ENCODE results near the gene PID1. TPM values are rescaled to one million over a fixed set of nuclear protein-coding genes. Genes with fewer than 3 reads are reported as not detected.

The PID1 gene
- polyA plus RNA-seq, 1 of the 3 experiments (the other 2 are of a cell fraction), result 0.16 TPM

DNA sequence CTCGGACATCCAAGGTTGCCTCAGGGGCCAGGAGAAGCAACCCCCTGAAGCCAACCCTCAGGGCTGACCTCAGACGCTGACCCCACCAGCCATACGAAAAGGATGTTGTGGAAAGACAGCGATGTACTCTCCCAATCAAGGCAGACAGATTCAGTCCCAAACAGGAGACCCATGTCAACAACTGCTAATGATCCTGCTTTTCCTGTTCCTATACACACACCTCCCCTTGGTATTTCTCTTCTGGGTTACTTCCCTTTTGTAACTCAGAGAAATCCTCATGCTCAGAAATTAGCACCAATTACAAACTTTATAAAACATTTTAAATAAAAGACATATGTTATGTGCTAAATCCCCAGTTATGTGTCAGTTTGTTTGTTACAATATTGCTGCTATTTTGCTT lies 120.8 kb downstream of the PID1 start:
- no peaks in the 10 kb centered on the region for H3K36me3 ChIP-seq (replicated peaks in 1 of 2; ENCODE audit: control insufficient read depth in 1 of 2, insufficient read depth in 2 of 2, low read length in 1 of 2)
- WGBS (ENCODE audit: low lambda C conversion rate), result 32% methylated on average over 4 of the region's 4 CpGs
- H3F3A ChIP-seq (replicated peaks; ENCODE audit: insufficient read depth), result no peaks in the 10 kb centered on the region
- no peak for TF ChIP-seq SIN3A (IDR thresholded peaks at IDR 0.05; ENCODE audit: borderline replicate concordance, low read depth, low read length)
- TF ChIP-seq CHD2 (IDR thresholded peaks at IDR 0.05; ENCODE audit: low read length, partially characterized antibody), result no peak
- TF ChIP-seq JUND (IDR thresholded peaks at IDR 0.05), result no peak
- no peak for TF ChIP-seq SMC3 (IDR thresholded peaks at IDR 0.05; ENCODE audit: low read depth, low read length)
- no peak for TF ChIP-seq ELF1 (IDR thresholded peaks at IDR 0.05)
- TF ChIP-seq, protein P1, sequence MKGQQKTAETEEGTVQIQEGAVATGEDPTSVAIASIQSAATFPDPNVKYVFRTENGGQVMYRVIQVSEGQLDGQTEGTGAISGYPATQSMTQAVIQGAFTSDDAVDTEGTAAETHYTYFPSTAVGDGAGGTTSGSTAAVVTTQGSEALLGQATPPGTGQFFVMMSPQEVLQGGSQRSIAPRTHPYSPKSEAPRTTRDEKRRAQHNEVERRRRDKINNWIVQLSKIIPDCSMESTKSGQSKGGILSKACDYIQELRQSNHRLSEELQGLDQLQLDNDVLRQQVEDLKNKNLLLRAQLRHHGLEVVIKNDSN (IDR thresholded peaks at IDR 0.05; ENCODE audit: borderline replicate concordance, low read depth), result no peak
- TF ChIP-seq EZH2phosphoT487 (IDR thresholded peaks at IDR 0.05; ENCODE audit: borderline replicate concordance, low read depth), result no peak
- no peak for TF ChIP-seq RFX5 (IDR thresholded peaks at IDR 0.05; ENCODE audit: low read length)
- no peak for TF ChIP-seq GABPA (IDR thresholded peaks at IDR 0.05; ENCODE audit: low read depth)
- no peak for TF ChIP-seq TAF1 (IDR thresholded peaks at IDR 0.05; ENCODE audit: borderline replicate concordance, low read depth, low read length)
- no peak for TF ChIP-seq EP300 (IDR thresholded peaks at IDR 0.05; ENCODE audit: borderline replicate concordance in 1 of 2, low read depth in 1 of 2, low read length in 1 of 2)
- no peak for TF ChIP-seq RAD21 (IDR thresholded peaks at IDR 0.05; ENCODE audit: low read length)
- TF ChIP-seq, protein P2, sequence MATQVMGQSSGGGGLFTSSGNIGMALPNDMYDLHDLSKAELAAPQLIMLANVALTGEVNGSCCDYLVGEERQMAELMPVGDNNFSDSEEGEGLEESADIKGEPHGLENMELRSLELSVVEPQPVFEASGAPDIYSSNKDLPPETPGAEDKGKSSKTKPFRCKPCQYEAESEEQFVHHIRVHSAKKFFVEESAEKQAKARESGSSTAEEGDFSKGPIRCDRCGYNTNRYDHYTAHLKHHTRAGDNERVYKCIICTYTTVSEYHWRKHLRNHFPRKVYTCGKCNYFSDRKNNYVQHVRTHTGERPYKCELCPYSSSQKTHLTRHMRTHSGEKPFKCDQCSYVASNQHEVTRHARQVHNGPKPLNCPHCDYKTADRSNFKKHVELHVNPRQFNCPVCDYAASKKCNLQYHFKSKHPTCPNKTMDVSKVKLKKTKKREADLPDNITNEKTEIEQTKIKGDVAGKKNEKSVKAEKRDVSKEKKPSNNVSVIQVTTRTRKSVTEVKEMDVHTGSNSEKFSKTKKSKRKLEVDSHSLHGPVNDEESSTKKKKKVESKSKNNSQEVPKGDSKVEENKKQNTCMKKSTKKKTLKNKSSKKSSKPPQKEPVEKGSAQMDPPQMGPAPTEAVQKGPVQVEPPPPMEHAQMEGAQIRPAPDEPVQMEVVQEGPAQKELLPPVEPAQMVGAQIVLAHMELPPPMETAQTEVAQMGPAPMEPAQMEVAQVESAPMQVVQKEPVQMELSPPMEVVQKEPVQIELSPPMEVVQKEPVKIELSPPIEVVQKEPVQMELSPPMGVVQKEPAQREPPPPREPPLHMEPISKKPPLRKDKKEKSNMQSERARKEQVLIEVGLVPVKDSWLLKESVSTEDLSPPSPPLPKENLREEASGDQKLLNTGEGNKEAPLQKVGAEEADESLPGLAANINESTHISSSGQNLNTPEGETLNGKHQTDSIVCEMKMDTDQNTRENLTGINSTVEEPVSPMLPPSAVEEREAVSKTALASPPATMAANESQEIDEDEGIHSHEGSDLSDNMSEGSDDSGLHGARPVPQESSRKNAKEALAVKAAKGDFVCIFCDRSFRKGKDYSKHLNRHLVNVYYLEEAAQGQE (IDR thresholded peaks at IDR 0.05; ENCODE audit: low read depth, low read length), result no peak
- TF ChIP-seq, protein P3, sequence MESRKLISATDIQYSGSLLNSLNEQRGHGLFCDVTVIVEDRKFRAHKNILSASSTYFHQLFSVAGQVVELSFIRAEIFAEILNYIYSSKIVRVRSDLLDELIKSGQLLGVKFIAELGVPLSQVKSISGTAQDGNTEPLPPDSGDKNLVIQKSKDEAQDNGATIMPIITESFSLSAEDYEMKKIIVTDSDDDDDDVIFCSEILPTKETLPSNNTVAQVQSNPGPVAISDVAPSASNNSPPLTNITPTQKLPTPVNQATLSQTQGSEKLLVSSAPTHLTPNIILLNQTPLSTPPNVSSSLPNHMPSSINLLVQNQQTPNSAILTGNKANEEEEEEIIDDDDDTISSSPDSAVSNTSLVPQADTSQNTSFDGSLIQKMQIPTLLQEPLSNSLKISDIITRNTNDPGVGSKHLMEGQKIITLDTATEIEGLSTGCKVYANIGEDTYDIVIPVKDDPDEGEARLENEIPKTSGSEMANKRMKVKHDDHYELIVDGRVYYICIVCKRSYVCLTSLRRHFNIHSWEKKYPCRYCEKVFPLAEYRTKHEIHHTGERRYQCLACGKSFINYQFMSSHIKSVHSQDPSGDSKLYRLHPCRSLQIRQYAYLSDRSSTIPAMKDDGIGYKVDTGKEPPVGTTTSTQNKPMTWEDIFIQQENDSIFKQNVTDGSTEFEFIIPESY (IDR thresholded peaks at IDR 0.05; ENCODE audit: borderline replicate concordance, low read depth), result no peak
- no peak for TF ChIP-seq RCOR1 (IDR thresholded peaks at IDR 0.05; ENCODE audit: low read length)
- H3K9me3 ChIP-seq, result no peaks in the 10 kb centered on the region
- H3K4me2 ChIP-seq, result no peak overlapping the region
- H3K27me3 ChIP-seq (ENCODE audit: insufficient read depth), result no peaks in the 10 kb centered on the region
- no peaks in the 10 kb centered on the region for H3K9me2 ChIP-seq
- ChIA-PET POLR2A (no interaction called here), CTCF (interaction anchor here (1.3 kb wide), 1 partner anchor 19 kb away, joined by 3 read pairs; no protein-coding TSS in a partner anchor)
- no peaks in the 10 kb centered on the region for H3K79me2 ChIP-seq (ENCODE audit: insufficient read depth)
- DNase-seq, result no peak
- H2AFZ ChIP-seq (ENCODE audit: low read depth), result no peak overlapping the region
- H4K20me1 ChIP-seq (ENCODE audit: insufficient read depth), result no peaks in the 10 kb centered on the region
- H3K9ac ChIP-seq, result no peak overlapping the region
- H3K27ac ChIP-seq (ENCODE audit: low read depth in 2 of 2, low read length in 1 of 2), result no peak overlapping the region
- H3K4me3 ChIP-seq (ENCODE audit: low read depth in 2 of 2, low read length in 1 of 2), result no peak overlapping the region
- no peaks in the 10 kb centered on the region for H3K4me1 ChIP-seq (ENCODE audit: control insufficient read depth in 1 of 2, insufficient read depth in 2 of 2, low read depth in 1 of 2, low read length in 1 of 2)
